Thymus (tissue), 11 donors: ENCODE measurements around the gene PTGES3L. TPM values are rescaled to one million over a fixed set of nuclear protein-coding genes. Genes with fewer than 3 reads are reported as not detected.
"Not testable (repeated sequence)": the region's sequence is repeated elsewhere in the genome, so short reads cannot be mapped to it uniquely, and the experiment has no call there.

Experiments
- DNase-seq, 9 donors: peaks; one replicate each; pipeline ENCODE4 v3.0.0-alpha.2; 2013; ENCODE audit warnings: low spot score in 9 of 9, low read depth in 6 of 9, missing footprints in 1 of 9
- H3K27ac ChIP-seq, 2 donors: one replicate each; pipeline ENCODE4 v1.5.1; 2013; ENCODE audit warnings: control low read depth in 1 of 2, low read depth in 1 of 2, low read length in 1 of 2, mild to moderate bottlenecking in 1 of 2, moderate library complexity in 1 of 2
- H3K27me3 ChIP-seq, 2 donors: one replicate each; pipeline ENCODE4 v1.5.1; 2013; ENCODE audit warnings: low read length in 1 of 2; ENCODE audit not compliant: control insufficient read depth in 2 of 2, insufficient read depth in 1 of 2
- H3K36me3 ChIP-seq, 2 donors: one replicate each; pipeline ENCODE4 v1.5.1; 2013; ENCODE audit warnings: low read length in 1 of 2, mild to moderate bottlenecking in 1 of 2, moderate library complexity in 1 of 2; ENCODE audit not compliant: control insufficient read depth in 2 of 2, insufficient read depth in 2 of 2
- H3K4me1 ChIP-seq, 2 donors: one replicate each; pipeline ENCODE4 v1.5.1; 2013; ENCODE audit warnings: low read length in 2 of 2; ENCODE audit not compliant: control insufficient read depth in 2 of 2, insufficient read depth in 2 of 2
- H3K4me3 ChIP-seq, 2 donors: one replicate each; pipeline ENCODE4 v1.5.1; 2013; ENCODE audit warnings: low read length in 2 of 2, control low read depth in 1 of 2, mild to moderate bottlenecking in 1 of 2
- H3K9me3 ChIP-seq, 2 donors: one replicate each; pipeline ENCODE4 v1.5.1; 2013; ENCODE audit warnings: low read length in 1 of 2, mild to moderate bottlenecking in 1 of 2; ENCODE audit not compliant: control insufficient read depth in 2 of 2, insufficient read depth in 1 of 2
- WGBS: extraction: QIAGEN DNeasy Blood & Tissue Kit; methylation state at CpG from one replicate; pipeline ENCODE4 v1.1.7; 2013; 5-methylcytosine and 5-hydroxymethylcytosine counted together
- polyA plus RNA-seq: library from polyadenylated mRNA; stranded (reverse); fragments of 200-250 nt; gene quantifications from one replicate; pipeline ENCODE4 v1.2.3, GENCODE V29; 2013
- total RNA-seq: library from RNA; stranded (reverse); fragments of 120-200 nt; gene quantifications from one replicate; pipeline ENCODE4 v1.2.4, GENCODE V29; 2013
- donor health status: healthy.

PTGES3L gene
- total and polyA plus RNA-seq, 2 donors: 0.76 to 1.1 TPM

DNA sequence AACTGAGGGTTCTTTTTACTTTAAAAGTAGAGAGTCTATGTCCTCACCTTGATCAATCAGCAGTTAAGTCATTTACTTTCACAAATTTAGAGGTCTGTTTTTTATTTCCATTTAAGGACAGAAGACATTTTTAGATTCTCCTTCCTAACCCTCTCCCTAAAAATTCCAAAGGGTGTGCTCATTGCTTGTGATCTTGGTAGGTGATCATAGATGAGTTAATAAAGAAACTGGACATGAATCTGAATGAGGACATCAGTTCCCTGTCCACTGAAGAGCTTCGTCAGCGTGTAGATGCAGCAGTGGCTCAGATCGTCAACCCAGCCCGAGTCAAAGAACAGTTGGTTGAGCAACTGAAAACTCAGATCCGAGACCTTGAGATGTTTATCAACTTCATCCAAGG, 9.3 kb upstream of the PTGES3L start:
- H3K4me3 ChIP-seq: no peak overlapping the region
- H3K27ac ChIP-seq: no peak overlapping the region
- H3K27me3 ChIP-seq: no peaks in the 10 kb centered on the region
- DNase-seq: no peak
- peaks cover 73 to 78% of the 10 kb centered on the region in 2 donors for H3K36me3 ChIP-seq
- H3K9me3 ChIP-seq: no peaks in the 10 kb centered on the region
- no peaks in the 10 kb centered on the region for H3K4me1 ChIP-seq
- WGBS: 99% methylated on average over 5 of the region's 5 CpGs

- no peak overlapping the region for H3K4me3 ChIP-seq
- peak overlapping the region in 1 of 2 donors; percentile 5 for H3K27ac ChIP-seq
- H3K4me1 ChIP-seq: peaks cover 10 to 15% of the 10 kb centered on the region in 2 donors
- WGBS: 70% methylated on average over 1 of the region's 1 CpG
- H3K9me3 ChIP-seq: peaks cover 0 to 4% of the 10 kb centered on the region in 2 donors
- H3K36me3 ChIP-seq: peaks cover 45 to 47% of the 10 kb centered on the region in 2 donors
- H3K27me3 ChIP-seq: no peaks in the 10 kb centered on the region
- DNase-seq: peak in 1 of 9 donors; percentile 22
These were observed 5.3 kb upstream of the PTGES3L start for GRCh38 chr17:42985225-42985624.

GRCh38 chr17:42982266-42982665, 2.4 kb upstream of the PTGES3L start:
- Histone ChIP-seq H3K4me3 (no peak overlapping the region), H3K27me3 (no peaks in the 10 kb centered on the region), H3K27ac (no peak overlapping the region), H3K4me1 (peaks cover 14 to 26% of the 10 kb centered on the region in 2 donors), H3K9me3 (peaks cover 0 to 4% of the 10 kb centered on the region in 2 donors), H3K36me3 (peaks cover 19 to 26% of the 10 kb centered on the region in 2 donors)
- no peak for DNase-seq

GRCh38 chr17:42980766-42981397, 1.0 kb upstream of the PTGES3L start:
- WGBS: under 1% methylated on average over 67 of the region's 67 CpGs
- peaks cover 0 to 4% of the 10 kb centered on the region in 2 donors for H3K9me3 ChIP-seq
- H3K36me3 ChIP-seq: peaks cover 6 to 15% of the 10 kb centered on the region in 2 donors
- peak overlapping the region; percentile 85 to 97 for H3K4me3 ChIP-seq
- DNase-seq: peak in 6 of 9 donors; percentile 30 to 66 (median 40)
- H3K4me1 ChIP-seq: peaks cover 14 to 26% of the 10 kb centered on the region in 2 donors
- H3K27ac ChIP-seq: peak overlapping the region; percentile 86 to 93
- no peaks in the 10 kb centered on the region for H3K27me3 ChIP-seq

GRCh38 chr17:42980274-42980765, 440 bp upstream of the PTGES3L start, which contains the start of gene RUNDC1:
Gene RUNDC1, plus strand, starts transcription at chr17:42980565. Its CDS starts 12 bp downstream, at chr17:42980577.
- H3K9me3 ChIP-seq: peaks cover 0 to 4% of the 10 kb centered on the region in 2 donors
- DNase-seq: peak; percentile 71 to 94 (median 86)
- peaks cover 14 to 26% of the 10 kb centered on the region in 2 donors for H3K4me1 ChIP-seq
- H3K4me3 ChIP-seq: peak within 1 kb of the TSS; percentile 85 to 97
- WGBS: under 1% methylated on average over 39 of the region's 39 CpGs
- H3K36me3 ChIP-seq: peaks cover 4 to 9% of the 10 kb centered on the region in 2 donors
- peak within 1 kb of the TSS; percentile 86 to 93 for H3K27ac ChIP-seq
- no peaks in the 10 kb centered on the region for H3K27me3 ChIP-seq

- H3K4me1 ChIP-seq: peaks cover 3 to 13% of the 10 kb centered on the region in 2 donors
- H3K27me3 ChIP-seq, H3K9me3 ChIP-seq, H3K36me3 ChIP-seq, H3K4me3 ChIP-seq, DNase-seq, H3K27ac ChIP-seq: not testable (repeated sequence)
- WGBS: 93% methylated on average over 16 of the region's 16 CpGs
These were observed 4.2 kb downstream of the PTGES3L start for GRCh38 chr17:42975701-42976100.

DNA sequence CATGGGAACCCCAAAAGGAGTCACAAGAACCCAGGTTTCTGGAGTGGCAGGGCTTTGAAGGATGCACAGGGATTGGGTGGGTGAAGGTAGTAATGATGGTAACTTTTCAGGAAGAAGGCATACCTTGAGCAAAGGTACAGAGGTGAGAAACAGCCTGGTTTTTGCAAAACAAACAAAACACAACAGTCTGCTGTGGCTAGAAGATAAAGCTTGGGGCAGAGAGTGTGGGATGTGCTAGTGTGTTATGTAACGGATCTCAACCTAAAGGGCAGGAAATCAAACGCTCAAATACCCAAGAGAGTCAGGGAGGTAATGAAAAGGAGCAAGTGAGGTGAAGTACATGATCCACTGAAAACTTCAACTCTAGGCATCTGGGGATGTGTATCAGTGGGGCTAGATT, 4.6 kb downstream of the PTGES3L start:
- no peak for DNase-seq
- peaks cover 3 to 12% of the 10 kb centered on the region in 2 donors for H3K4me1 ChIP-seq
- no peaks in the 10 kb centered on the region for H3K36me3 ChIP-seq
- no peaks in the 10 kb centered on the region for H3K27me3 ChIP-seq
- no peaks in the 10 kb centered on the region for H3K9me3 ChIP-seq
- H3K27ac ChIP-seq: no peak overlapping the region
- WGBS: 70% methylated on average over 2 of the region's 2 CpGs
- H3K4me3 ChIP-seq: no peak overlapping the region

- H3K4me1 ChIP-seq, H3K9me3 ChIP-seq, H3K4me3 ChIP-seq, H3K27ac ChIP-seq, H3K27me3 ChIP-seq, H3K36me3 ChIP-seq, DNase-seq: not testable (repeated sequence)
- 97% methylated on average over 11 of the region's 18 CpGs for WGBS
These were observed 6.6 kb downstream of the PTGES3L start for GRCh38 chr17:42973323-42973722.

GRCh38 chr17:42971589-42971988, 8.3 kb downstream of the PTGES3L start:
- H3K27me3 ChIP-seq: no peaks in the 10 kb centered on the region
- H3K36me3 ChIP-seq: no peaks in the 10 kb centered on the region
- WGBS: 99% methylated on average over 5 of the region's 5 CpGs
- H3K9me3 ChIP-seq: no peaks in the 10 kb centered on the region
- no peaks in the 10 kb centered on the region for H3K4me1 ChIP-seq
- no peak for DNase-seq
- H3K27ac ChIP-seq: no peak overlapping the region
- no peak overlapping the region for H3K4me3 ChIP-seq
